Retina (tissue), 1 donor: ENCODE results near the gene HPCAL1.

Experiments
- DNase-seq: peaks from one replicate; pipeline ENCODE4 v3.0.0-alpha.2; 2016

The HPCAL1 gene

GRCh38 chr2:10304458-10305253 is 2.0 kb downstream of the HPCAL1 start:
- DNase-seq: no peak

- no peak for DNase-seq
These were observed 2.5 kb downstream of the HPCAL1 start for GRCh38 chr2:10305254-10305635.

- DNase-seq: no peak
These were observed 3.0 kb downstream of the HPCAL1 start for GRCh38 chr2:10305715-10306114.

GRCh38 chr2:10306901-10307463 is 4.3 kb downstream of the HPCAL1 start:
- DNase-seq: no peak

GRCh38 chr2:10307561-10308156 is 5.0 kb downstream of the HPCAL1 start:
- no peak for DNase-seq

GRCh38 chr2:10308866-10309265 is 6.2 kb downstream of the HPCAL1 start:
- no peak for DNase-seq

GRCh38 chr2:10309286-10309685 is 6.6 kb downstream of the HPCAL1 start:
- no peak for DNase-seq

GRCh38 chr2:10310309-10310888 is 7.7 kb downstream of the HPCAL1 start:
- DNase-seq: no peak

- DNase-seq: no peak
These were observed 9.0 kb downstream of the HPCAL1 start for GRCh38 chr2:10311736-10312135.

- DNase-seq: no peak
These were observed 9.8 kb downstream of the HPCAL1 start for GRCh38 chr2:10312437-10312957.

GRCh38 chr2:10316336-10316735 is 13.6 kb downstream of the HPCAL1 start:
- DNase-seq: no peak

- no peak for DNase-seq
These were observed 14.2 kb downstream of the HPCAL1 start for GRCh38 chr2:10316860-10317259.

- DNase-seq: no peak
These were observed 14.9 kb downstream of the HPCAL1 start for GRCh38 chr2:10317646-10318045.

- DNase-seq: no peak
These were observed 15.6 kb downstream of the HPCAL1 start for GRCh38 chr2:10318345-10318744.

GRCh38 chr2:10319892-10320574 is 17.3 kb downstream of the HPCAL1 start:
- DNase-seq: no peak

GRCh38 chr2:10320575-10320931 is 17.8 kb downstream of the HPCAL1 start:
- DNase-seq: no peak

- no peak for DNase-seq
These were observed 18.2 kb downstream of the HPCAL1 start for GRCh38 chr2:10320933-10321332.

GRCh38 chr2:10321622-10322021 is 18.9 kb downstream of the HPCAL1 start:
- DNase-seq: no peak

- no peak for DNase-seq
These were observed 19.8 kb downstream of the HPCAL1 start for GRCh38 chr2:10322481-10322880.

GRCh38 chr2:10322973-10323372 is 20.3 kb downstream of the HPCAL1 start:
- no peak for DNase-seq

- no peak for DNase-seq
These were observed 20.8 kb downstream of the HPCAL1 start for GRCh38 chr2:10323535-10323934.

GRCh38 chr2:10324095-10324832 is 21.6 kb downstream of the HPCAL1 start:
- DNase-seq: no peak
